HG03521 (cell line): ENCODE data around the gene YARS1.

ENCODE experiments used
- ATAC-seq: cut with Tn5 transposase; IDR thresholded peaks from one replicate; pipeline ENCODE4 v1.9.1; 2021; ENCODE audit warnings: mild to moderate bottlenecking, moderate library complexity; ENCODE audit not compliant: unreplicated experiment

The YARS1 gene

DNA sequence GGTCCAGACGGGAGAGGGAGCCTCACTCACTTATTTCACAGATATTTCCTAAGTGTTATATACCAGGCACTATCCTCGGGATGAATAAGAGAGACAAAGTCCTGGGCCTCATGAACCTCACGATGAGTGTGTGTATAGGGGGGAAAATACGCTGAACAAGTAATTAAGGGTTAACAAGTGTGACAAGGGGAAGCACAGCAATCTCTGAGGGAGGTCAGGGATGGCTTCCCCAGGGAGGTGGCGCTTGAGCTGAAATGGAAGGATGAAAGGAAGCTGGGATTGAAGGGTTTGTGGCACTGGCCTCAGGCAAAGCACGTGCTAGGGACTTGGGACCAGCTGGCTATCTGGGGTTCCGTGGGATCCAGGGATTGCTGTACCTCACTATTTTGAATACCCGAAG, 68.2 kb downstream of the YARS1 start:
- no peak for ATAC-seq

DNA sequence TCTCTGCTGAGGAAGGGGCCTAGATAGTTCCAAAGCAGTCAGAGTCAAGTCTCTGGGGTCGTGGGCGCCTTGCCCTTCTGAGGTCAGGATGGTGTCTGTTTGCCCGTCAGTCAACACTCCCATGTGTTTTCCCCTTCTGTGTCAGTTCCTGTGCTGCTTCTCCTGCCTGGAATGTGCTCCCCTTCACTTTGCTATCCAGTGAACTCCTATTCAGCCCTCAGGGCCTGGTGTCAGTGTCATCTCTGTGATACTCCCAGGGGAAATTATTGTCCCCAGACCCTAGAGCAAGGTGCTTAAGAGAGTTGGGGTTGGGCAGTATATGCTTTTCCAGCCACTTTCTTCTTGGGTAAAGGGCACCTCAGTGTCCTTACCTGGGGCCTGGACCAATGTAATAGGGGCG, 68.8 kb downstream of the YARS1 start:
- no peak for ATAC-seq

GRCh38 chr1:32746130-32746529, 71.0 kb downstream of the YARS1 start:
- ATAC-seq, result no peak

GRCh38 chr1:32744071-32744425, 73.1 kb downstream of the YARS1 start:
- ATAC-seq, result no peak

DNA sequence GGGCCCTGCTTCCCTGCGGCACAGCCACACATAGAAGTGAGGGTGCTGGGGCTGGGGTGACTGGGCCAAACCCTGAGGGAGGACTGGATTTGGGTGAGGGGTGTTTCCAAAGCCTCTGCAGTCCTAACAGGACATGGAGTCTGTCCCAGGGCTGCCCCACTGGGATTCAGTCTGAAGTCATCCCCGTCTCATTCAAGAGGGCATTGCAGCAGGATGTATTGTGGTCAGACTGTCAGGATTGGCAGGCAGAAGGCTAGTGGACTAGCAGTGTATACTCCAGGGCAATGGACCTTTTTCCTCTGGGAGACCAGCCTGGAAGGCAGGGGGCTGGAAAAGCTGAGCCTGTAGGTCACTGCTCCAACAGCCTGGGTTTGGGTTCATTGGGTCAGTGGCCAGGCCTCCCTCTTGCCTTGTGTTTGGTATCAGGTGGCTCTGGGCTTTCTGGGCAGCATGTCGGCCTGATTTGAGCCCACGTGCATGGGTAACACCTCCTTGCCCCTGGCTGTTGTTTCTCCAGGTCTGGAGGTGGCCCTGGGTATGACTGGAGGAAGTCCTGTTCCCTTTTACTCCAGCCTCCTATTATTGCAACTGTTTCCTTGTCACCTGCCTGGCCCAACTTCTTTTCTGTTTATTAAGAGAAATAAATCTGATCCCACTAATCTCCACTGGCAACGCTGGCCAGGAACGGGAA, 73.6 kb downstream of the YARS1 start:
- ATAC-seq, result no peak

DNA sequence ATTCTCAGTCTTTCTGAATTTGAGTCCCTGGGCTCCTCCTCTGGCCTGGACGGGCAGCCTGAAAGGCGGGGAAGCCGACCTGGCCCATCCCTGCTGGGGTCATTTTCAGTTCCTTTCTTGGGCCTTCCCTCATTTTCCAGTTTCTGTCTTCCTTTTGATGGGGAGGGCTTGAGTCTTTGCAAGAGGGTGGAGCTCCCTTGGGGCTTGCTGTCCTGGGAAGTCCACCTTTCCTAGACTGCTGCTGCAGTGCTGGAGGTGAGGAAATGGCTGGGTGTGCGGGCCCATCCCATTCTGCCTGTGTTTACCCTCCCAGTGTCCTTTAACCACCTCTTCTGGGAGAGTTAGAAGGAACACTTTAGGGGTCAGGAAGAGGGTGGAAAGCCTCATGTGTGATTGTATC, 74.2 kb downstream of the YARS1 start:
- no peak for ATAC-seq

DNA sequence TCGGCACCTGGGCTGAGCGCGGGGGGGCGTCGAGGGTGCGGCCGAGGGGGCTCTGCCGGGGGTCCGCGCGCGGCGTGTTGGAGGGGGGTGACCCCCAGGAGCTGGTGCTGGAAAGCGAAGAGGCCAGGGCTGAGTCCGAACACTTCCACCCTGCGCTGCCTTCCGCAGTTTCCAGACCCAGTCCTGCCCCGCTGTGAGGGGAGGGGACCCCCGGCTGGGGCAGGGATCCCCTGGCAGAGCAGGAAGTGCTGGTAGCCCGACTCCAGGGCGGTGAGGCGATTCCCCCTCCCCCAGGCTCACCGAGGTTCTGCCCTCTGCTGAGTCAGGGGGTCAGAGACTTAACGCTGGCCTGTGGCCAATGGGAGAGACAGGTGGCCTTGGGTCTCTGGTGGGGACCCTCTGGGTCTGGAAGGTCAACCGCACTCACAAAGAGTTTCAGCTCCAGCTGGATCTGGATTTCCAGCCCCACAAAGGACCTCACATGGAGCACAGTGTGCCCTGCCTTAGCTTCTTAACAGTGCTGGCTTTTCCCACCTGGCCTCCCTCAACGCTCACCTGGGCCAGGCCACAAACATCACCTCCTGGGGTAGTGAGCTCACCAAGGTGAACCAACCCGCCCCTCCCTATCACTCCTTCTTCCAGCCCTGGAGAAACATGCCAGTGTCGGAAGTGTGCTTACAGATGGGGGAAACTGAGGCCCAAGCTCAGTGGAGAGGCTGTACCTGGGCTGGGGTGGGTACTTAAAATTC, 74.8 kb downstream of the YARS1 start:
- ATAC-seq, result no peak

DNA sequence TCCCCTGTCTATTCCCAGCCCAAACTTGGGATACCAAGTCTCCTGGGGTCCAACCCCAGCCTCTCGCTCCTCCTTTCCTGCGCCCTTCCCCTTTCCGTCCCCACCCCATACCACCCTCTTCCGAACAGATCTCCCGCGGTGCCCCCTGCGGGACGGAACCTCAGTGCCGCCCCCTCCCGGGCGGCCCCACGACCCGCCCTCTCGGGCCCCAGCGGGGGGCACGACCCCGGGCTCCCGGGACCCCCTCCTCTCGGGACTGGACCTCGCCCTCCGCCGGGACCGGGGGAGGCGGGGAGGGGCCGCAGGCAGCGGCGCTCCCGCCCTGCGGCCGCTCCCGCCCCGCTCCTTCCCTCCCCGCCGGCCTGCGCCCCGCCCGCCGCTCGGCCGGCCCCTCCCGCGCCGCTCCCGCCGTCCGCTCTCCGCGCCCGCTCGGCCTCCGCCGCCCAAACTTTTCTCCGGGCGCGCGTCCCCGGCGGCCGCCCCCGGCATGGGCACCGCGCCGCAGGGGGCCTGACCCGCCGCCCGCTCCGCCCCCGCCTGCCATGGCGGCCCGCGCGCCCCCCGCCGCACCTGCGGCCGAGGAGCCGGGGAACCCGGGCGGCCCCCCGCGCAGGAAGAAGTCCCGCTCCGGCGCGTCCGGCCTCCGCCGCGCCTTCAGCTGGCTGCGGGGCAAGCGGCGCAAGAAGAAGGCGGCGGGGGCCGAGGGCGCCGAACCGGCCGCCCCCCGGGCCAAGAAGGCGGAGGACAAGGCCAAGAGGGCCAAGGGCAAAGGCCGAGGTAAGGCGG, 75.6 kb downstream of the YARS1 start:
- ATAC-seq, result no peak

- no peak for ATAC-seq
These were observed 76.1 kb downstream of the YARS1 start for GRCh38 chr1:32741059-32741412.

DNA sequence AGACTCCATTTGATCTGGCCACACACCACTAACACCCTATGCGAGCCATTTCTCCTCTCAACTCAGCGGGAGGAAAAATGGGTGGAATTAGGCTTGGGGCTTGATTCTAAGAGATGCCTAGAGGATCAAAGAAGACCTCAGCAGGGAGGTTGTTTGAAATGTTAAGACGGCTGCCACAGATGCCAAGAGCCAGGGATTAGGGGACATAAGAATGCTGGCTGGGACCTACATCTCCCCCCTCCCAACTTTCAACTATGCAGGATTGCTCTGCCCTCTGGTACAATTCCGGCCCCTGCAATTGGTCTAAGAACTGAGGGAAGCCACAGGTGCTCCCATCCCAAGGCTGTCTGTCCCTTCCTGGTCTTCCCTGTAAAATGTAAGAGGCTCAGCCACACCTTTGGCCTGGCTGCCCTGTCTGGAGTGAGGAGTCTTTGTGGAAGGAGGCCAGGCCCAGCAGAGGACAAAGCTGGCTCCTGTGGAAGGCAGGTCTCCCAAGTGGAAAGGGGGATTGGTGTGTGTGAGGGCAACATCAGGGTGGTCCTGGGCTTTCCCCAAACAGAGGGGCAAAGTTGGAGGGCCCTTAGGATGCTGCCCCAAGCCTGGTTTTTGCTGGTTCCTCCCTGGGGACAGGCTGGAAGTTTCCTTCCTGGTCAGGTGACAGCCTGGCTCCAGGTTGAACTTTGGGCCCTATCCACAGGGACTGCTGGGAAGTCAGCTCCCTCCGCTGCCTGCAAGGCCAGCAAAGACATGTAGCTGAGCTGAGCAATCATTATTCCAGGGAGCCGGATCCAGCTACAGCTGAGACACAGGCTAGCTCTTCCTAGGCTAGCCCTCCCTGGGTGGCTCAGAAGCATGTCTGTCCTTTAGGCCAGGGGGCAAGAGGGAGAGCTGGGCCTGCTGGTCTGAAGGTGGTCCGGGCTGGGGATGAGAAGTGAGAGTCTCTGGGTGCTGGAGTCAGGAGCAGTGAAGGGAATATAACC, 80.1 kb downstream of the YARS1 start:
- ATAC-seq, result no peak

GRCh38 chr1:32733582-32734321, 83.4 kb downstream of the YARS1 start:
- no peak for ATAC-seq

DNA sequence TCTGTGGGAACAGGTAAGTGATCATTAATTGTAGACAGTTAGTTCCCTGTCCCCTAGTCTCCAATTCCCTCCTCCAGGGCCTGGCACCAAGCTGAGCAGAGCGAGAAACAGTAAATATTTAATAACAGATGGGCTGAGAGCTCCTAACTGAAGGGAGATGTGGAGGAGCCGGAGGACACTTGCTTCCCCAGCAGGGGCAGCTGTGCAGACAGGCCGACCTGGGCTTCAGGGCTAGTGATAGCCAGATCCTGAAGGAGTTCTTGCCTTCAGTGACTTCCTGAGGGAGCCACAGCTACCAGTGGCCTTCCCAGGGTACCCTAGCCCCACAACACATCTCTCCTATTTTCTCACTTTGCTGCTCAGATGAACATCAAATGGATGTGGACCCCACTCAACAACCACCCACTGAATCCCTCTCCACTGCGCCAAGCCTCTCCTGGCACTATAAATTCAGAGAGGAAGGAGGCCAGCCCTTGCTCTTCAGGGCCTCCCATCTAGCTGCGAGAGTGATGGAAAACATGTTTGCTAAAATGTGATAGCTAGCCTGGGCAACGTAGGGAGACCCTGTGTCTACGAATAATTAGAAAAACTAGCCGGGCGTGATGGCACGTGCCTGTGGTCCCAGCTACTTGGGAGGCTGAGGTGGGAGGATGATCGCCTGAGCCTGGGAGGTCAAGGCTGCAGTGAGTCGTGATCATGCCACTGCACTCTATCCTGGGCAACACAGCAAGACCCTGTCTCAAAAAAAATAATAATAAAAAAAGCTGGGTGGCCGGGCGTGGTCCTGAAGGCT, 87.7 kb downstream of the YARS1 start:
- ATAC-seq, result no peak

DNA sequence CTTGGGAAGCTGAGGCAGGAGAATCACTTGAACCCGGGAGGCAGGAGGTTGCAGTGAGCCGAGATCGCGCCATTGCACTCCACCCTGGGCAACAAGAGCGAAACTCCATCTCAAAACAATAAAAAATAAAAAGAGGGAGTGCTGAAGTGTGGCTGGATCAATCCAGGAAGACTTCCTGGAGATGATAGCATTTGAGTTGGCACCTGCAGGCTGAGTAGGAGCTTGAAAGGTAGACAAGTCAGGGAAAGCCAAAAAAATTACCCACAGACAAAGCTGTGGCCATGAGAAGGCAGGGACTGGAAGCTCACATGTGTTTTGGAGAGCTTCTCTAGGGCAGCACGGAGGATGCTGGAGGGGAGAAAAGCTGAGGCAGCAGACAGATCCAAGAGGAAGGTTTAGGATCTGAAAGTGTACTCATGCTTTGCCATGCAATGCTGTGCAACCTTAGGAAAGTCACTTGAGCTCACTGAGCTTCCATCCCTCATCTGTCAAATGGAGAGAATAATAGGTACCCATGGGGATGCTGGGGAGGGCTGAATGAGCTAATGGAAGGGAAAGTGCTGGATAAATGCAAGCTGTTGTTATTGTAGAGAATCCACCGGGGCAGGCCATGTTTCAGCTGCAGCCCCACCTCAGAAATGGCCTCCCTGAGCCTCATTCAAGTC, 88.6 kb downstream of the YARS1 start:
- ATAC-seq, result no peak

GRCh38 chr1:32727876-32728275, 89.3 kb downstream of the YARS1 start:
- no peak for ATAC-seq

DNA sequence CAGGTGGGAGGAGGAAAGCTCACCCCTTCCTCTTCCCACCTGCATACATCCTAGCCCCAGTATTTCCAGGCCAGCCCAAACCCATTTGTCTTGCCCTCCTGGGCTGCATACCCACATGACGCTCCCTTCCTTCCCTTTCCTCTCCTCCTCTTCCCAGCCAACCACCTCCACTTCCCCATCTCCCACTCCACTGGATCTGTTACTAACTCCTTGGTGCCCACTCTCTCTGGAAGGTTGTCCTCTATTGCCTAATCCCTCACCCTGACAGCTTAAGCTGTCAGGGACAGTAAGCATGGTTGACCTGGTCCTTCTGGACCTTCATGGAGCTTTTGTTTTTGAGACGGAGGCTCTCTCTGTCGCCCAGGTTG, 91.6 kb downstream of the YARS1 start:
- ATAC-seq, result no peak
